DND-41 (cell line): Measurements from ENCODE around the gene STPG3.

Experiments
- ATAC-seq: fragments of 200-7000 bp; cut with Tn5 transposase; 3 replicates; pipeline ENCODE4 v1.9.1; 2021; ENCODE audit warnings: low read depth; ENCODE audit not compliant: insufficient read depth
- DNase-seq: peaks from one replicate; pipeline ENCODE4 v3.0.0-alpha.2; 2020
- H2AFZ ChIP-seq: 2 replicates; pipeline ENCODE4 v1.6.0; 2012; ENCODE audit warnings: low read depth, low read length
- H3K27ac ChIP-seq: 2 replicates; pipeline ENCODE4 v1.5.1; 2012; ENCODE audit warnings: low read length, inconsistent platforms
- H3K27me3 ChIP-seq: fragments of 200-600 bp; sonication (generic); 2 replicates; pipeline ENCODE4 v1.6.0; 2012; ENCODE audit warnings: low read length, mild to moderate bottlenecking, inconsistent platforms; ENCODE audit not compliant: insufficient read depth, poor library complexity
- H3K36me3 ChIP-seq: 2 replicates; pipeline ENCODE4 v1.5.1; 2012; ENCODE audit warnings: low read length, inconsistent platforms; ENCODE audit not compliant: insufficient read depth
- H3K4me1 ChIP-seq: 2 replicates; pipeline ENCODE4 v1.5.1; 2012; ENCODE audit warnings: mild to moderate bottlenecking, low read length; ENCODE audit not compliant: insufficient read depth
- H3K4me2 ChIP-seq: 2 replicates; pipeline ENCODE4 v1.6.0; 2012; ENCODE audit warnings: mild to moderate bottlenecking, moderate library complexity, low read length, inconsistent platforms; ENCODE audit not compliant: insufficient read depth
- H3K4me3 ChIP-seq, 2 experiments: fragments of 200-600 bp in 1 of 2; shearing (Covaris generic) in 1 of 2; 2 replicates each; pipeline ENCODE4 v1.5.1; 2012 to 2016; ENCODE audit warnings: inconsistent platforms in 2 of 2, low read length in 2 of 2, mild to moderate bottlenecking in 2 of 2, low read depth in 1 of 2, moderate library complexity in 1 of 2
- H3K79me2 ChIP-seq: 2 replicates; pipeline ENCODE4 v1.6.0; 2012; ENCODE audit warnings: low read length, inconsistent platforms; ENCODE audit not compliant: insufficient read depth
- H3K9ac ChIP-seq: 2 replicates; pipeline ENCODE4 v1.6.0; 2012; ENCODE audit warnings: low read depth, mild to moderate bottlenecking, inconsistent platforms, low read length, moderate library complexity
- H3K9me3 ChIP-seq: 2 replicates; pipeline ENCODE4 v1.5.1; 2012; ENCODE audit warnings: low read length, moderate library complexity, mild to moderate bottlenecking, inconsistent platforms; ENCODE audit not compliant: insufficient read depth, severe bottlenecking
- H4K20me1 ChIP-seq: 2 replicates; pipeline ENCODE4 v1.6.0; 2012; ENCODE audit warnings: low read length; ENCODE audit not compliant: insufficient read depth
- EZH2 ChIP-seq: IDR thresholded peaks from 3 replicates; pipeline ENCODE4 v1.6.1; 2012; ENCODE audit warnings: borderline replicate concordance, low read depth, mild to moderate bottlenecking, moderate library complexity, low read length, inconsistent platforms; ENCODE audit not compliant: severe bottlenecking
- TF ChIP-seq, protein P1 (sequence below): IDR thresholded peaks from 2 replicates; pipeline ENCODE4 v1.5.1; 2012; ENCODE audit warnings: borderline replicate concordance, low read length, moderate library complexity, mild to moderate bottlenecking; ENCODE audit not compliant: poor library complexity, severe bottlenecking; ENCODE audit errors: extremely low read depth

Gene STPG3

DNA sequence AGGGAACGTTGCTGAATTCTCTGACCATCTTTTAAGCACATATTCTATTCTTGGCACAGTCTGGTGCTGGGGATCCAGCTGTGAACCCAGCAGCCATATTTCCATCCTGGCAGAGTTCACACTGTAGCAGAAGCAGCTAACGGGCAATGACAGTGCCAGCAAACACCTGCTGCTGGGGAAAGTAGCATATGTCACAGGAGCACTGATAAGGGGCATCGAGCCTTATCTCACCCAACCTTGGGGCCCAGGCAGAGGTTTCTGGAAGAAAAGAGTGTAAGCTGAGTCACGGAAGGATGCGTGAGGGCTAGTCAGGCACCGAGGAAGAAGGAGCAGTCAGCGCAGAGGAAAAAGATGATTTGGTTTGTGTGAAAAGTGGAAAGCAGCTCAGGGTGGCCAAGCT is 44.5 kb upstream of the STPG3 start:
- no peaks in the 10 kb centered on the region for H3K27me3 ChIP-seq
- peak overlapping the region; percentile 99 to 100; a peak in 3 of 4 replicates for H3K4me3 ChIP-seq
- peaks cover 36% of the 10 kb centered on the region for H3K36me3 ChIP-seq
- TF ChIP-seq EZH2 = no peak
- TF ChIP-seq, protein P1, sequence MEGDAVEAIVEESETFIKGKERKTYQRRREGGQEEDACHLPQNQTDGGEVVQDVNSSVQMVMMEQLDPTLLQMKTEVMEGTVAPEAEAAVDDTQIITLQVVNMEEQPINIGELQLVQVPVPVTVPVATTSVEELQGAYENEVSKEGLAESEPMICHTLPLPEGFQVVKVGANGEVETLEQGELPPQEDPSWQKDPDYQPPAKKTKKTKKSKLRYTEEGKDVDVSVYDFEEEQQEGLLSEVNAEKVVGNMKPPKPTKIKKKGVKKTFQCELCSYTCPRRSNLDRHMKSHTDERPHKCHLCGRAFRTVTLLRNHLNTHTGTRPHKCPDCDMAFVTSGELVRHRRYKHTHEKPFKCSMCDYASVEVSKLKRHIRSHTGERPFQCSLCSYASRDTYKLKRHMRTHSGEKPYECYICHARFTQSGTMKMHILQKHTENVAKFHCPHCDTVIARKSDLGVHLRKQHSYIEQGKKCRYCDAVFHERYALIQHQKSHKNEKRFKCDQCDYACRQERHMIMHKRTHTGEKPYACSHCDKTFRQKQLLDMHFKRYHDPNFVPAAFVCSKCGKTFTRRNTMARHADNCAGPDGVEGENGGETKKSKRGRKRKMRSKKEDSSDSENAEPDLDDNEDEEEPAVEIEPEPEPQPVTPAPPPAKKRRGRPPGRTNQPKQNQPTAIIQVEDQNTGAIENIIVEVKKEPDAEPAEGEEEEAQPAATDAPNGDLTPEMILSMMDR = no peak
- H3K9ac ChIP-seq = peak overlapping the region; percentile 98
- peaks cover 25% of the 10 kb centered on the region for H4K20me1 ChIP-seq
- DNase-seq (no peak), ATAC-seq (no peak)
- no peak overlapping the region; the same call in 1 of the 2 replicates for H3K27ac ChIP-seq
- H3K9me3 ChIP-seq = no peaks in the 10 kb centered on the region
- H3K4me2 ChIP-seq = peak overlapping the region; percentile 99
- H2AFZ ChIP-seq = no peak overlapping the region
- peaks cover 49% of the 10 kb centered on the region for H3K4me1 ChIP-seq
- H3K79me2 ChIP-seq = peaks cover 53% of the 10 kb centered on the region

DNA sequence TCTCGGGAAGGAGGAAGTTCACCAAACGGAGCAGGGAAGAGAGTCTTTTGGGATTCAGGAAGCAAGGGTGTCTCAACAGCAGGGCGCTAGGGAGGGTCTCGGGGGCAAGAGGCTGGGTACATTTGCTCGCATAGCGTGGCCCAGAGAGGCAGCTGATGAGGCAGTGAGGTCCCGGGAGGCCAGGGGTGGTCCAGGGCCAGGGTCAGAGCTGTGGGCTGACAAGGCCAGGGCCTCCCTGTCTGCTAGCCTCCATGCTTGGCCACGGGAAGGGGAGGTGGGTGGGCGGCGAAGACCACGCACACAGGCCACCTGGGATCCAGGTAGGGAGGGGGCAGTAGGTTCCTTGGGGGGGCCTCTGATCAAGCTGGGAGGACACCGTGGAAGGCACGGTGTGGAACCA is 39.6 kb upstream of the STPG3 start:
- H3K27me3 ChIP-seq = no peaks in the 10 kb centered on the region
- no peaks in the 10 kb centered on the region for H3K9me3 ChIP-seq
- peaks cover 47% of the 10 kb centered on the region for H3K36me3 ChIP-seq
- H3K4me3 ChIP-seq = no peak overlapping the region
- no peak overlapping the region for H3K9ac ChIP-seq
- peaks cover 12% of the 10 kb centered on the region for H3K4me1 ChIP-seq
- no peak overlapping the region for H2AFZ ChIP-seq
- peaks cover 8% of the 10 kb centered on the region; the same call in 1 of the 2 replicates for H4K20me1 ChIP-seq
- no peak overlapping the region for H3K4me2 ChIP-seq
- ATAC-seq (no peak; the same call in 2 of the 3 replicates), DNase-seq (no peak)
- H3K27ac ChIP-seq = no peak overlapping the region
- TF ChIP-seq, protein P1 = no peak
- TF ChIP-seq EZH2 = no peak
- H3K79me2 ChIP-seq = peaks cover 13% of the 10 kb centered on the region

DNA sequence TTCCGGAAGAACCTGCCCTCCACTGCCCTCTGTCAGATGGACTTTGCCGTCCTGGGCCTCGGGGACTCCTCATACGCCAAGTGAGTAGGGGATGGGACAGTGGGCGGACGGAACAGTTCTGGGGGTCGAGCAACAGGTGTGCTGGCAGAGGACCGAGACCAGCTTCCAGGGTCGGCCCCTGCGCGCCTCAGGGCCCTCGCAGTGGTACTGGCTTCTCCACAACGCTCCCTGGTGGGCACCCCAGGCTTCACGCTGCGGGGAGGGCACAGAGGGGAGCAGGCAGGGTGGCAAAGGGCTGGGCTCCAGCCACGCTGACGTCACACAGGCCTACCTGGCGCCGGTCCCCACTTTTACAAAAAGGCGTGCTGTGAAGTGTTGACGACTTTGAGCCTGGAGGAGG is 38.6 kb upstream of the STPG3 start:
- no peak overlapping the region for H3K9ac ChIP-seq
- no peak overlapping the region for H3K27ac ChIP-seq
- ATAC-seq (peak; percentile 41; the same call in 1 of the 3 replicates), DNase-seq (no peak)
- no peak overlapping the region for H2AFZ ChIP-seq
- no peaks in the 10 kb centered on the region for H3K9me3 ChIP-seq
- no peak overlapping the region for H3K4me2 ChIP-seq
- peaks cover 37% of the 10 kb centered on the region for H3K36me3 ChIP-seq
- H3K4me1 ChIP-seq = peaks cover 2% of the 10 kb centered on the region
- peaks cover 4% of the 10 kb centered on the region; the same call in 1 of the 2 replicates for H4K20me1 ChIP-seq
- peaks cover 3% of the 10 kb centered on the region for H3K79me2 ChIP-seq
- no peaks in the 10 kb centered on the region for H3K27me3 ChIP-seq
- no peak overlapping the region for H3K4me3 ChIP-seq
- TF ChIP-seq, protein P1 = peak; percentile 33
- no peak for TF ChIP-seq EZH2
